ENCODE data around the gene C1orf216. TPM values are rescaled to one million over a fixed set of nuclear protein-coding genes. Genes with fewer than 3 reads are reported as not detected.

The C1orf216 gene
- total and polyA plus RNA-seq, 2 donors from 2014 or later, result 6.0 to 7.4 TPM

Other genes with a start within 250 kb of the C1orf216 start
- 73.0 TPM for gene KIAA0319L, start 161.5 kb downstream of the C1orf216 start, total RNA-seq
- 30.3 TPM for gene KIAA0319L, start 161.5 kb downstream of the C1orf216 start, polyA plus RNA-seq (ENCODE audit: insufficient read depth, low read depth, low replicate concordance)
- 22.4 TPM for gene NCDN, start 161.1 kb downstream of the C1orf216 start, total RNA-seq
- 14.3 TPM for gene NCDN, start 161.1 kb downstream of the C1orf216 start, polyA plus RNA-seq (ENCODE audit: insufficient read depth, low read depth, low replicate concordance)
- gene TFAP2E, start 145.6 kb downstream of the C1orf216 start, total RNA-seq, result 1.0 TPM
- gene TFAP2E, start 145.6 kb downstream of the C1orf216 start, polyA plus RNA-seq (ENCODE audit: insufficient read depth, low read depth, low replicate concordance), result 0.28 TPM
- 44.1 TPM for gene PSMB2, start 77.4 kb downstream of the C1orf216 start, total RNA-seq
- 78.0 TPM for gene PSMB2, start 77.4 kb downstream of the C1orf216 start, polyA plus RNA-seq (ENCODE audit: insufficient read depth, low read depth, low replicate concordance)
- 1.1 TPM for gene CLSPN, start 51.1 kb upstream of the C1orf216 start, total RNA-seq
- gene CLSPN, start 51.1 kb upstream of the C1orf216 start, polyA plus RNA-seq (ENCODE audit: insufficient read depth, low read depth, low replicate concordance), result 0.92 TPM
- gene AGO4, start 89.1 kb upstream of the C1orf216 start, total RNA-seq, result 12.2 TPM
- gene AGO4, start 89.1 kb upstream of the C1orf216 start, polyA plus RNA-seq (ENCODE audit: insufficient read depth, low read depth, low replicate concordance), result 3.3 TPM
- gene AGO1, start 164.3 kb upstream of the C1orf216 start, total RNA-seq, result 21.4 TPM
- 3.3 TPM for gene AGO1, start 164.3 kb upstream of the C1orf216 start, polyA plus RNA-seq (ENCODE audit: insufficient read depth, low read depth, low replicate concordance)
- 28.2 TPM for gene AGO3, start 212.2 kb upstream of the C1orf216 start, total RNA-seq
- 2.8 TPM for gene AGO3, start 212.2 kb upstream of the C1orf216 start, polyA plus RNA-seq (ENCODE audit: insufficient read depth, low read depth, low replicate concordance)